ENCODE measurements around the gene TRMT112. TPM values are rescaled to one million over a fixed set of nuclear protein-coding genes. Genes with fewer than 3 reads are reported as not detected.

Gene TRMT112
- total and polyA plus RNA-seq, 5 donors = 91.7 to 144 (median 102) TPM

- Histone ChIP-seq H3K4me3 (ENCODE audit: low read length) (no peak overlapping the region), H3K27ac (ENCODE audit: low read length) (no peak overlapping the region), H3K4me1 (ENCODE audit: control insufficient read depth, insufficient read depth, low read length) (peaks cover 4% of the 10 kb centered on the region), H3K9me3 (ENCODE audit: control insufficient read depth, low read length) (no peaks in the 10 kb centered on the region), H3K27me3 (ENCODE audit: control insufficient read depth, insufficient read depth) (no peaks in the 10 kb centered on the region)
- ATAC-seq (no peak), DNase-seq (no peak)
- WGBS = 38% methylated on average over 1 of the region's 1 CpG
- intact Hi-C loops (cut with DNase I) = no loop called here
Measured at GRCh38 chr11:64296236-64296635, 21.1 kb downstream of the TRMT112 start.

- no peak for DNase-seq
- peaks cover 4% of the 10 kb centered on the region for H3K4me1 ChIP-seq (ENCODE audit: control insufficient read depth, insufficient read depth, low read length)
- H3K27me3 ChIP-seq (ENCODE audit: control insufficient read depth, insufficient read depth) = no peaks in the 10 kb centered on the region
- H3K27ac ChIP-seq (ENCODE audit: low read length) = no peak overlapping the region
- H3K9me3 ChIP-seq (ENCODE audit: control insufficient read depth, low read length) = no peaks in the 10 kb centered on the region
- ATAC-seq = no peak
- intact Hi-C loops (cut with DNase I) = no loop called here
- H3K4me3 ChIP-seq (ENCODE audit: low read length) = no peak overlapping the region
- 94% methylated on average over 4 of the region's 4 CpGs for WGBS
Measured at GRCh38 chr11:64295760-64296159, 21.6 kb downstream of the TRMT112 start.

DNA sequence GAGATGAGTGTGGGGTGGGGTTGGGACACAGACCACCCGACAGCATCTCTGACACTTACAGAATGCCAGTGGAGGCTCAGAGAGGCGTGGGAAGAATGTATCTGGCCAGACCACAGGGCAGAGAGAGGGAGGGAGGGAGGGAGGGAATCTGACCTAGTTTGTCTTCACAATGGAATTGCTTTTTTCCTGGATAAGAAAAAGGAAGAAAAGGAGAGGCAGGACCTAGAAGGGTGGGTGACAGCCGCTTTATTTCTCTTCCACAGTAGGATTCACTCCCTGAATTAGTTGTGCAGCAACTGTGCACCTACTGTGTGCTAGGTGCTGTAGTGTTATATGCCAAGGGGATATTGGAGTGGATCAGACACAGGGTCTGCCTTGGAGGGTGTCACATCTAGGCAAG is 22.6 kb downstream of the TRMT112 start:
- intact Hi-C loops (cut with DNase I) = no loop called here
- DNase-seq = no peak
- Histone ChIP-seq H3K4me1 (ENCODE audit: control insufficient read depth, insufficient read depth, low read length) (peaks cover 3% of the 10 kb centered on the region), H3K27ac (ENCODE audit: low read length) (no peak overlapping the region), H3K27me3 (ENCODE audit: control insufficient read depth, insufficient read depth) (no peaks in the 10 kb centered on the region), H3K9me3 (ENCODE audit: control insufficient read depth, low read length) (no peaks in the 10 kb centered on the region), H3K4me3 (ENCODE audit: low read length) (no peak overlapping the region)
- ATAC-seq = no peak
- 46% methylated on average over 3 of the region's 3 CpGs for WGBS

- no peaks in the 10 kb centered on the region for H3K9me3 ChIP-seq (ENCODE audit: control insufficient read depth, low read length)
- no peak overlapping the region for H3K27ac ChIP-seq (ENCODE audit: low read length)
- no peak for DNase-seq
- 32% methylated on average over 42 of the region's 42 CpGs for WGBS
- intact Hi-C loops (cut with DNase I) = no loop called here
- H3K27me3 ChIP-seq (ENCODE audit: control insufficient read depth, insufficient read depth) = no peaks in the 10 kb centered on the region
- peaks cover 3% of the 10 kb centered on the region for H3K4me1 ChIP-seq (ENCODE audit: control insufficient read depth, insufficient read depth, low read length)
- peak overlapping the region; percentile 39 for H3K4me3 ChIP-seq (ENCODE audit: low read length)
- peak in 1 of 2 donors; percentile 12 for ATAC-seq
Measured at GRCh38 chr11:64292460-64293254, 24.7 kb downstream of the TRMT112 start.

GRCh38 chr11:64291752-64292459 is 25.5 kb downstream of the TRMT112 start:
- no peak for ATAC-seq
- peak overlapping the region; percentile 39 for H3K4me3 ChIP-seq (ENCODE audit: low read length)

DNA sequence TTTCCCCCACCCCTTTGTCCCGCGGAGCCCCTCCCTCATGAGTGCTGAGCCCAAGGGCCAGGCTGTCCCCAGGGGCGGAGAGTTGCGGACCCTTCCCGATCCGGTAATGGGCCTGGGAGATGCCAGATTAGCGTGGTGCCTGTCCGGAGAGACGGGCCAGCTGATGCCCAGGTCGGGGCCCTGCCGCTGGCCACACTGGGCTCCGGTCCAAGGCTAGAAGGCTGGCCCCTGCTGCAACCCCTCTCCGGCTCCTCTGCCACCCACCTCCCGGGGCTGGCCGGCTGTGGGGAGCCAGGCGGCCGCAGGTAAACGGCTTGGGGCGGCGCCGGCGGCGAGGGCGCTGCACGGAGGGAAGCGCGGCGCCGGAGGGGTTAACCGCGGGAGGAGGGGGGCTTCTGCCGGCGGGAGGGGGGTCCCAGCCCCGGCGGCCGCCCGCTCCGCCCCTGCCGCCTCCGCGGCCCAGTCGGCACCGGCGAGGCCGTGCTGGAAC is 26.1 kb downstream of the TRMT112 start, which contains the start of gene KCNK4:
KCNK4 (plus strand) TSS at position 41 of the 490 bp plus-strand sequence. CDS start 1,717 bp downstream, outside the sequence.
- 3% methylated on average over 45 of the region's 45 CpGs for WGBS

More at GRCh38 chr11:64291752-64292459, 25.5 kb downstream of the TRMT112 start:
- Histone ChIP-seq H3K4me1 (ENCODE audit: control insufficient read depth, insufficient read depth, low read length) (peaks cover 3% of the 10 kb centered on the region), H3K9me3 (ENCODE audit: control insufficient read depth, low read length) (no peaks in the 10 kb centered on the region), H3K27ac (ENCODE audit: low read length) (no peak overlapping the region), H3K27me3 (ENCODE audit: control insufficient read depth, insufficient read depth) (no peaks in the 10 kb centered on the region)
- intact Hi-C loops (cut with DNase I) = no loop called here
- no peak for DNase-seq
- under 1% methylated on average over 96 of the region's 96 CpGs for WGBS

GRCh38 chr11:64290352-64291261 is 26.8 kb downstream of the TRMT112 start:
- 47% methylated on average over 10 of the region's 10 CpGs for WGBS
- intact Hi-C loops (cut with DNase I) = no loop called here
- H3K4me3 ChIP-seq (ENCODE audit: low read length) = no peak overlapping the region
- ATAC-seq (no peak), DNase-seq (no peak)
- no peaks in the 10 kb centered on the region for H3K27me3 ChIP-seq (ENCODE audit: control insufficient read depth, insufficient read depth)
- H3K4me1 ChIP-seq (ENCODE audit: control insufficient read depth, insufficient read depth, low read length) = peaks cover 5% of the 10 kb centered on the region
- H3K27ac ChIP-seq (ENCODE audit: low read length) = no peak overlapping the region
- H3K9me3 ChIP-seq (ENCODE audit: control insufficient read depth, low read length) = no peaks in the 10 kb centered on the region

More for the DNA sequence above, 26.1 kb downstream of the TRMT112 start, which contains the start of gene KCNK4:
- Histone ChIP-seq H3K4me1 (ENCODE audit: control insufficient read depth, insufficient read depth, low read length) (peaks cover 5% of the 10 kb centered on the region), H3K9me3 (ENCODE audit: control insufficient read depth, low read length) (no peaks in the 10 kb centered on the region), H3K27ac (ENCODE audit: low read length) (no peak within 1 kb of the TSS), H3K4me3 (ENCODE audit: low read length) (peak within 1 kb of the TSS; percentile 39), H3K27me3 (ENCODE audit: control insufficient read depth, insufficient read depth) (no peaks in the 10 kb centered on the region)
- ATAC-seq = no peak
- intact Hi-C loops (cut with DNase I) = no loop called here
- no peak for DNase-seq

DNA sequence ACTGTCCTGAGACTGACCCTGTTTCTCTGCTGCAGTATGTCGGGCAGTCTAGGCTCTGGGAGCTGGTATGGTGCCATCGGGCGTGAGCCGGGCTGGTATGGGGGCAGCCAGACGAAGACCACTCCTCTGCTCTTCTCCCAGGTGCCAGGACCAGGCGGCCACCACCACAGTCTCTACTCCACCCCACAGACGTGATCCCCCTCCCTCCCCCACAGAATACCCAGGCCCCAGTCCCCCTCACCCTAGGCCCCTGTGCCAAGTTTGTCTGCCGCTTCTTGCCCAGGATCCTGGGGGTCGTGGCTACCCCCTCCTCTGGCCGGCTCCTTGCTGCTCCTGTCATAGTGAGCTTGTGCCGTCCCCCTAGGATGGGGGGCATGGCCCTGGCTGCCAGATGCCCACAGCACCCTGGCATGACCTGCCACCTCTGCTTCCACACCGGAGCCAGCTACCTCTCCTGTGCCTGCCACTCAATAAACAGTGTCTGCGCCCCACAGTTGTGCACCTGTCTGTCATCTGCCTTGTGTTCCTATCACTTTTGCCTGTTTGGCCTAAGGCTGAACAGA is 28.3 kb downstream of the TRMT112 start:
- no peaks in the 10 kb centered on the region for H3K27me3 ChIP-seq (ENCODE audit: control insufficient read depth, insufficient read depth)
- H3K27ac ChIP-seq (ENCODE audit: low read length) = no peak overlapping the region
- WGBS = 95% methylated on average over 13 of the region's 13 CpGs
- H3K4me3 ChIP-seq (ENCODE audit: low read length) = no peak overlapping the region
- no peak for DNase-seq
- ATAC-seq = no peak
- peaks cover 5% of the 10 kb centered on the region for H3K4me1 ChIP-seq (ENCODE audit: control insufficient read depth, insufficient read depth, low read length)
- intact Hi-C loops (cut with DNase I) = no loop called here
- no peaks in the 10 kb centered on the region for H3K9me3 ChIP-seq (ENCODE audit: control insufficient read depth, low read length)

GRCh38 chr11:64288353-64288750 is 29.0 kb downstream of the TRMT112 start:
- Histone ChIP-seq H3K4me1 (ENCODE audit: control insufficient read depth, insufficient read depth, low read length) (peaks cover 8% of the 10 kb centered on the region), H3K4me3 (ENCODE audit: low read length) (no peak overlapping the region), H3K9me3 (ENCODE audit: control insufficient read depth, low read length) (no peaks in the 10 kb centered on the region), H3K27me3 (ENCODE audit: control insufficient read depth, insufficient read depth) (no peaks in the 10 kb centered on the region), H3K27ac (ENCODE audit: low read length) (no peak overlapping the region)
- no peak for ATAC-seq
- DNase-seq = no peak
- 94% methylated on average over 9 of the region's 9 CpGs for WGBS
- intact Hi-C loops (cut with DNase I) = no loop called here

DNA sequence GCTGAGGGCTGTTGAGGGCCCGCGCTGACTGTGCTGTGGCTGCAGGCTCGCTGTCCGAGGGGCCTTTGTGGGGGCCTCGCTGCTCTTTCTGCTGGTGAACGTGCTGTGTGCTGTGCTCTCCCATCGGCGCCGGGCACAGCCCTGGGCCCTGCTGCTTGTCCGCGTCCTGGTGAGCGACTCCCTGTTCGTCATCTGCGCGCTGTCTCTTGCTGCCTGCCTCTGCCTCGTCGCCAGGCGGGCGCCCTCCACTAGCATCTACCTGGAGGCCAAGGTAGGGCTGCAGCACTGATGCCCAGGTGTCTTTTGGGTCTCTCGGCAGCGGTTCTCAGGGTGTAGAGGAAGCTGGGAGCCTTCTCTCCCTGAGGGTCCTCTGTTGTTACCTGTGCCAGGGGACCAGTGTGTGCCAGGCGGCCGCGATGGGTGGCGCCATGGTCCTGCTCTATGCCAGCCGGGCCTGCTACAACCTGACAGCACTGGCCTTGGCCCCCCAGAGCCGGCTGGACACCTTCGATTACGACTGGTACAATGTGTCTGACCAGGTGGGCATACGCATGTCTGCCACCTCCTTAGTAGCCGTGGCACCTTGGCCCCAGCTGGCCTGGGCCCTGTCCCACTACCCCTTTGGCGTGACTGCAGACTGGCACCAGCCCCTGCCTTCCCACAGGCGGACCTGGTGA is 29.5 kb downstream of the TRMT112 start:
- Histone ChIP-seq H3K27me3 (ENCODE audit: control insufficient read depth, insufficient read depth) (no peaks in the 10 kb centered on the region), H3K4me3 (ENCODE audit: low read length) (no peak overlapping the region), H3K4me1 (ENCODE audit: control insufficient read depth, insufficient read depth, low read length) (peaks cover 8% of the 10 kb centered on the region), H3K27ac (ENCODE audit: low read length) (no peak overlapping the region), H3K9me3 (ENCODE audit: control insufficient read depth, low read length) (no peaks in the 10 kb centered on the region)
- DNase-seq (no peak), ATAC-seq (no peak)
- WGBS = 95% methylated on average over 33 of the region's 33 CpGs
- intact Hi-C loops (cut with DNase I) = no loop called here

All from right cardiac atrium (tissue), 5 donors.